ENCODE data around the gene CETP. TPM values are rescaled to one million over a fixed set of nuclear protein-coding genes. Genes with fewer than 3 reads are reported as not detected.

Gene CETP
- total RNA-seq, 1 donor from 2014 or later = not detected

GRCh38 chr16:56974549-56975300, 13.0 kb downstream of the CETP start:
- Histone ChIP-seq H3K9ac (ENCODE audit: low read length) (no peak overlapping the region), H3K4me3 (ENCODE audit: insufficient read depth, low read depth, low read length) (no peak overlapping the region), H3K79me2 (ENCODE audit: insufficient read depth, low read length) (no peaks in the 10 kb centered on the region), H4K20me1 (ENCODE audit: insufficient read depth, low read length) (no peaks in the 10 kb centered on the region), H3K9me3 (ENCODE audit: insufficient read depth, low read depth, low read length) (no peaks in the 10 kb centered on the region), H3K4me1 (ENCODE audit: insufficient read depth, low read length) (peaks cover 3% of the 10 kb centered on the region), H3K4me2 (ENCODE audit: low read length) (no peak overlapping the region), H3K27me3 (ENCODE audit: insufficient read depth, low read length) (no peaks in the 10 kb centered on the region), H2AFZ (ENCODE audit: low read depth, low read length) (no peak overlapping the region), H3K27ac (ENCODE audit: low read depth, low read length) (no peak overlapping the region), H3K36me3 (ENCODE audit: insufficient read depth, low read length) (no peaks in the 10 kb centered on the region)
- peaks cover 2% of the 10 kb centered on the region for H3K36me3 Mint-ChIP-seq (ENCODE audit: low read depth, unreplicated experiment)
- no peak overlapping the region for H3K4me3 Mint-ChIP-seq (ENCODE audit: unreplicated experiment)
- H3K9me3 Mint-ChIP-seq (ENCODE audit: unreplicated experiment) = peaks cover 3% of the 10 kb centered on the region
- FAIRE-seq = no peak
- peaks cover 27% of the 10 kb centered on the region for H3K27me3 Mint-ChIP-seq (ENCODE audit: low read depth, unreplicated experiment)
- no peaks in the 10 kb centered on the region for H3K4me1 Mint-ChIP-seq (ENCODE audit: low read depth, unreplicated experiment)
- H3K27ac Mint-ChIP-seq (ENCODE audit: unreplicated experiment) = no peak overlapping the region
- TF ChIP-seq EZH2 (IDR thresholded peaks at IDR 0.05; ENCODE audit: insufficient read depth, low read length) (no peak), CTCF (IDR thresholded peaks at IDR 0.05; ENCODE audit: insufficient read depth, low read depth, low read length) (no peak)
- no peak for DNase-seq (ENCODE audit: low read depth)

GRCh38 chr16:56975714-56976113, 14.0 kb downstream of the CETP start:
- Histone ChIP-seq H3K4me2 (ENCODE audit: low read length) (no peak overlapping the region), H2AFZ (ENCODE audit: low read depth, low read length) (no peak overlapping the region), H4K20me1 (ENCODE audit: insufficient read depth, low read length) (no peaks in the 10 kb centered on the region), H3K9ac (ENCODE audit: low read length) (no peak overlapping the region), H3K4me1 (ENCODE audit: insufficient read depth, low read length) (peaks cover 3% of the 10 kb centered on the region), H3K4me3 (ENCODE audit: insufficient read depth, low read depth, low read length) (no peak overlapping the region), H3K9me3 (ENCODE audit: insufficient read depth, low read depth, low read length) (no peaks in the 10 kb centered on the region), H3K79me2 (ENCODE audit: insufficient read depth, low read length) (no peaks in the 10 kb centered on the region), H3K27me3 (ENCODE audit: insufficient read depth, low read length) (no peaks in the 10 kb centered on the region), H3K36me3 (ENCODE audit: insufficient read depth, low read length) (no peaks in the 10 kb centered on the region), H3K27ac (ENCODE audit: low read depth, low read length) (no peak overlapping the region)
- Mint-ChIP-seq H3K36me3 (ENCODE audit: low read depth, unreplicated experiment) (peaks cover 2% of the 10 kb centered on the region), H3K9me3 (ENCODE audit: unreplicated experiment) (peaks cover 3% of the 10 kb centered on the region), H3K4me3 (ENCODE audit: unreplicated experiment) (no peak overlapping the region), H3K27ac (ENCODE audit: unreplicated experiment) (no peak overlapping the region), H3K4me1 (ENCODE audit: low read depth, unreplicated experiment) (no peaks in the 10 kb centered on the region), H3K27me3 (ENCODE audit: low read depth, unreplicated experiment) (peaks cover 27% of the 10 kb centered on the region)
- no peak for TF ChIP-seq EZH2 (IDR thresholded peaks at IDR 0.05; ENCODE audit: insufficient read depth, low read length)
- no peak for TF ChIP-seq CTCF (IDR thresholded peaks at IDR 0.05; ENCODE audit: insufficient read depth, low read depth, low read length)
- FAIRE-seq (no peak), DNase-seq (ENCODE audit: low read depth) (no peak)

- FAIRE-seq = no peak
Observed at GRCh38 chr16:56977216-56977615, 15.5 kb downstream of the CETP start.

More at GRCh38 chr16:56977216-56977615, 15.5 kb downstream of the CETP start:
- H3K4me1 Mint-ChIP-seq (ENCODE audit: low read depth, unreplicated experiment) = no peaks in the 10 kb centered on the region
- Histone ChIP-seq H3K9me3 (ENCODE audit: insufficient read depth, low read depth, low read length) (no peaks in the 10 kb centered on the region), H3K36me3 (ENCODE audit: insufficient read depth, low read length) (no peaks in the 10 kb centered on the region), H3K4me1 (ENCODE audit: insufficient read depth, low read length) (peaks cover 3% of the 10 kb centered on the region), H3K79me2 (ENCODE audit: insufficient read depth, low read length) (no peaks in the 10 kb centered on the region), H3K4me3 (ENCODE audit: insufficient read depth, low read depth, low read length) (no peak overlapping the region), H3K27ac (ENCODE audit: low read depth, low read length) (no peak overlapping the region), H2AFZ (ENCODE audit: low read depth, low read length) (no peak overlapping the region), H3K27me3 (ENCODE audit: insufficient read depth, low read length) (no peaks in the 10 kb centered on the region), H3K4me2 (ENCODE audit: low read length) (no peak overlapping the region), H3K9ac (ENCODE audit: low read length) (no peak overlapping the region), H4K20me1 (ENCODE audit: insufficient read depth, low read length) (no peaks in the 10 kb centered on the region)
- no peak for TF ChIP-seq EZH2 (IDR thresholded peaks at IDR 0.05; ENCODE audit: insufficient read depth, low read length)
- no peak for TF ChIP-seq CTCF (IDR thresholded peaks at IDR 0.05; ENCODE audit: insufficient read depth, low read depth, low read length)
- no peak overlapping the region for H3K27ac Mint-ChIP-seq (ENCODE audit: unreplicated experiment)
- no peak overlapping the region for H3K4me3 Mint-ChIP-seq (ENCODE audit: unreplicated experiment)
- H3K36me3 Mint-ChIP-seq (ENCODE audit: low read depth, unreplicated experiment) = peaks cover 7% of the 10 kb centered on the region
- peaks cover 24% of the 10 kb centered on the region for H3K27me3 Mint-ChIP-seq (ENCODE audit: low read depth, unreplicated experiment)
- H3K9me3 Mint-ChIP-seq (ENCODE audit: unreplicated experiment) = no peaks in the 10 kb centered on the region
- DNase-seq (ENCODE audit: low read depth) = no peak

Data from astrocyte (in vitro differentiated cells and primary cell).